Stimulated activated CD4-positive, alpha-beta T cell treated with anti-CD3 and anti-CD28 coated beads, TNF-alpha, amount 100 ng/mL, for 4 hours (primary cell): ENCODE measurements around the gene TCTN1.
A peak's percentile ranks its signal among the peaks of the same experiment; 100 is the strongest.
"Not testable (repeated sequence)": the region's sequence is repeated elsewhere in the genome, so short reads cannot be mapped to it uniquely, and the experiment has no call there.

ENCODE experiments used
- DNase-seq, 3 experiments: peaks; one replicate each; pipeline ENCODE4 v3.0.0-alpha.2; 2020; ENCODE audit warnings: low read depth in 3 of 3

TCTN1 gene

GRCh38 chr12:110638796-110639195 lies 24.9 kb downstream of the TCTN1 start:
- no peak for DNase-seq

GRCh38 chr12:110639336-110640141 lies 25.6 kb downstream of the TCTN1 start:
- no peak for DNase-seq

- DNase-seq = no peak
These were observed 26.5 kb downstream of the TCTN1 start for GRCh38 chr12:110640275-110641025.

- no peak for DNase-seq
These were observed 27.6 kb downstream of the TCTN1 start for GRCh38 chr12:110641521-110641920.

GRCh38 chr12:110647631-110648040 lies 33.7 kb downstream of the TCTN1 start:
- no peak for DNase-seq

- no peak for DNase-seq
These were observed 35.5 kb downstream of the TCTN1 start for GRCh38 chr12:110649341-110649847.

- DNase-seq = not testable (repeated sequence)
These were observed 40.3 kb downstream of the TCTN1 start for GRCh38 chr12:110654238-110654637.

- no peak for DNase-seq
These were observed 42.2 kb downstream of the TCTN1 start for GRCh38 chr12:110656071-110656655.

- DNase-seq = no peak
These were observed 43.8 kb downstream of the TCTN1 start for GRCh38 chr12:110657747-110658146.

- no peak for DNase-seq
These were observed 44.3 kb downstream of the TCTN1 start for GRCh38 chr12:110658242-110658641.

- no peak for DNase-seq
These were observed 44.9 kb downstream of the TCTN1 start for GRCh38 chr12:110658878-110659277.

- DNase-seq = no peak
These were observed 47.5 kb downstream of the TCTN1 start for GRCh38 chr12:110661337-110661972.

GRCh38 chr12:110666892-110667291 lies 53.0 kb downstream of the TCTN1 start:
- DNase-seq = no peak

GRCh38 chr12:110667671-110668070 lies 53.7 kb downstream of the TCTN1 start:
- DNase-seq = no peak

- no peak for DNase-seq
These were observed 54.7 kb downstream of the TCTN1 start for GRCh38 chr12:110668480-110669192.

GRCh38 chr12:110669193-110669502 lies 55.2 kb downstream of the TCTN1 start:
- DNase-seq = no peak

GRCh38 chr12:110670161-110670701 lies 56.3 kb downstream of the TCTN1 start:
- DNase-seq = peak in 1 of 3 experiments; percentile 24

- DNase-seq = no peak
These were observed 62.2 kb downstream of the TCTN1 start for GRCh38 chr12:110676171-110676570.

- DNase-seq = no peak
These were observed 63.4 kb downstream of the TCTN1 start for GRCh38 chr12:110677206-110677911.

- no peak for DNase-seq
These were observed 64.1 kb downstream of the TCTN1 start for GRCh38 chr12:110677982-110678381.

GRCh38 chr12:110679201-110679600 lies 65.3 kb downstream of the TCTN1 start:
- no peak for DNase-seq
